Measurements from ENCODE around the gene ANKS1B. TPM values are rescaled to one million over a fixed set of nuclear protein-coding genes. Genes with fewer than 3 reads are reported as not detected.

Gene ANKS1B
- total and polyA plus RNA-seq, 7 donors = 1.0 to 57.3 (median 30.1) TPM; not detected in 1

- Histone ChIP-seq H3K4me3 (no peak overlapping the region), H3K27ac (no peak overlapping the region), H3K36me3 (no peaks in the 10 kb centered on the region), H3K4me1 (no peaks in the 10 kb centered on the region), H3K27me3 (no peaks in the 10 kb centered on the region), H3K9me3 (peaks cover 0 to 7% (median 0%) of the 10 kb centered on the region in 4 donors)
- TF ChIP-seq CTCF (IDR thresholded peaks at IDR 0.05) (no peak), EP300 (IDR thresholded peaks at IDR 0.05) (no peak), POLR2AphosphoS5 (IDR thresholded peaks at IDR 0.05) (no peak)
- DNase-seq = no peak
- intact Hi-C loops (cut with DNase I) = no loop called here
Observed at GRCh38 chr12:99019798-99020197, 964.9 kb downstream of the ANKS1B start.

- no peaks in the 10 kb centered on the region for H3K27me3 ChIP-seq
- TF ChIP-seq CTCF (IDR thresholded peaks at IDR 0.05) (no peak), POLR2A (IDR thresholded peaks at IDR 0.05) (no peak), EP300 (IDR thresholded peaks at IDR 0.05) (no peak), POLR2AphosphoS5 (IDR thresholded peaks at IDR 0.05) (no peak)
- no peak for DNase-seq
- no peak overlapping the region for H3K4me3 ChIP-seq
- 69 to 83% methylated on average over 2 of the region's 2 CpGs for WGBS, 2 donors
- H3K27ac ChIP-seq = no peak overlapping the region
- H3K4me1 ChIP-seq = no peaks in the 10 kb centered on the region
- no peaks in the 10 kb centered on the region for H3K36me3 ChIP-seq
- H3K9me3 ChIP-seq = peaks cover 0 to 7% (median under 1%) of the 10 kb centered on the region in 4 donors
- intact Hi-C loops (cut with DNase I) = no loop called here
Observed at GRCh38 chr12:99017971-99018370, 966.8 kb downstream of the ANKS1B start.

- intact Hi-C loops (cut with DNase I) = no loop called here
- no peak for TF ChIP-seq POLR2A (IDR thresholded peaks at IDR 0.05)
- TF ChIP-seq EP300 (IDR thresholded peaks at IDR 0.05) = no peak
- no peak for TF ChIP-seq CTCF (IDR thresholded peaks at IDR 0.05)
- no peak for TF ChIP-seq POLR2AphosphoS5 (IDR thresholded peaks at IDR 0.05)
- Histone ChIP-seq H3K9me3 (peaks cover 0 to 2% (median 0%) of the 10 kb centered on the region in 4 donors), H3K27ac (no peak overlapping the region), H3K36me3 (no peaks in the 10 kb centered on the region), H3K4me1 (no peaks in the 10 kb centered on the region), H3K4me3 (no peak overlapping the region), H3K27me3 (no peaks in the 10 kb centered on the region)
- 66 to 70% methylated on average over 3 of the region's 3 CpGs for WGBS, 2 donors
- no peak for DNase-seq
Observed at GRCh38 chr12:99009654-99010296, 975.0 kb downstream of the ANKS1B start.

GRCh38 chr12:99005601-99006000, 979.1 kb downstream of the ANKS1B start:
- intact Hi-C loops (cut with DNase I) = no loop called here
- WGBS, 2 donors = 65 to 73% methylated on average over 5 of the region's 5 CpGs
- Histone ChIP-seq H3K9me3 (no peaks in the 10 kb centered on the region), H3K4me1 (no peaks in the 10 kb centered on the region), H3K27me3 (no peaks in the 10 kb centered on the region), H3K27ac (no peak overlapping the region), H3K36me3 (no peaks in the 10 kb centered on the region), H3K4me3 (no peak overlapping the region)
- TF ChIP-seq CTCF (IDR thresholded peaks at IDR 0.05) (no peak), POLR2AphosphoS5 (IDR thresholded peaks at IDR 0.05) (no peak), POLR2A (IDR thresholded peaks at IDR 0.05) (no peak), EP300 (IDR thresholded peaks at IDR 0.05) (no peak)
- DNase-seq = no peak
